ENCODE data around the gene NRIP1. TPM values are rescaled to one million over a fixed set of nuclear protein-coding genes. Genes with fewer than 3 reads are reported as not detected.

NRIP1 gene
- total RNA-seq, 1 experiment from 2014 or later = 19.1 TPM

- in situ Hi-C loops (cut with HindIII; ENCODE audit: low pct_unique_long_range_greater_than_20kb, low sequenced_read_pairs) = no loop called here
- no peak for TF ChIP-seq REST (IDR thresholded peaks at IDR 0.05; ENCODE audit: insufficient read depth in 1 of 2, low read depth in 2 of 2, low read length in 1 of 2)
- no peak for TF ChIP-seq TCF7L2 (IDR thresholded peaks at IDR 0.05; ENCODE audit: low read depth, low read length)
- TF ChIP-seq SIN3A (IDR thresholded peaks at IDR 0.05; ENCODE audit: borderline replicate concordance, insufficient read depth, low read depth, low read length) = no peak
- no peak for TF ChIP-seq CTCF (IDR thresholded peaks at IDR 0.05)
- no peak for TF ChIP-seq POLR2AphosphoS5 (IDR thresholded peaks at IDR 0.05; ENCODE audit: low read depth, low read length)
- Histone ChIP-seq H3K27ac (ENCODE audit: low read length) (no peak overlapping the region), H3K4me3 (ENCODE audit: low read depth in 2 of 2, low read length in 2 of 2) (no peak overlapping the region), H3K27me3 (ENCODE audit: control insufficient read depth, insufficient read depth, low read length) (no peaks in the 10 kb centered on the region), H3K36me3 (ENCODE audit: control insufficient read depth, insufficient read depth, low read length) (no peaks in the 10 kb centered on the region), H3K4me1 (ENCODE audit: control insufficient read depth, insufficient read depth, low read length) (no peaks in the 10 kb centered on the region), H3K9me3 (ENCODE audit: control insufficient read depth, insufficient read depth, low read depth, low read length) (no peaks in the 10 kb centered on the region)
- ChIA-PET POLR2A (no interaction called here), CTCF (no interaction called here)
- intact Hi-C loops (cut with micrococcal nuclease; ENCODE audit: unreplicated experiment) = no loop called here
- ATAC-seq (no peak), DNase-seq (ENCODE audit: low read depth, low spot score) (no peak)
- no TSS peak for BruUV-seq (replicated peaks)
Observed at GRCh38 chr21:14926186-14926585, 138.6 kb downstream of the NRIP1 start.

DNA sequence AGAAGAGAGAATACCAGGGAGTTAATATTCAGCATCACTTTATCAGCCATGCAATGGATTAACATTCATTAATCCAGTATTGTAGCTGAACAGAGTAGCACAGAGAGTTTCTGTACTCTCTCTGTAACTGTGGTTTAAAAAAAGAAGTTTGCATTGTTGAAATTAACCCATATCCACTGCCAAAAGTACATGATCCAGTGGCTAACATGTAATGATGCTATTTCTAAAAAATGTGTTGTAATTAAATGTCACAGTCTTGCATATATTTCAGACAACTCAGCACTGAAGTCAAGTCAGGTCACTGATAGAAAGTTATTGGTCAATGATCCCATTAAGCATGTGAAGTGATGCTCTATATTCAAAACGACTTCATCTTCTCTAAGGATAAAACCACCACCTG is 141.3 kb downstream of the NRIP1 start:
- Histone ChIP-seq H3K27me3 (ENCODE audit: control insufficient read depth, insufficient read depth, low read length) (no peaks in the 10 kb centered on the region), H3K4me1 (ENCODE audit: control insufficient read depth, insufficient read depth, low read length) (no peaks in the 10 kb centered on the region), H3K36me3 (ENCODE audit: control insufficient read depth, insufficient read depth, low read length) (no peaks in the 10 kb centered on the region), H3K9me3 (ENCODE audit: control insufficient read depth, insufficient read depth, low read depth, low read length) (no peaks in the 10 kb centered on the region), H3K27ac (ENCODE audit: low read length) (no peak overlapping the region), H3K4me3 (ENCODE audit: low read depth in 2 of 2, low read length in 2 of 2) (no peak overlapping the region)
- TF ChIP-seq TCF7L2 (IDR thresholded peaks at IDR 0.05; ENCODE audit: low read depth, low read length) = no peak
- TF ChIP-seq CTCF (IDR thresholded peaks at IDR 0.05) = no peak
- no peak for TF ChIP-seq POLR2AphosphoS5 (IDR thresholded peaks at IDR 0.05; ENCODE audit: low read depth, low read length)
- TF ChIP-seq REST (IDR thresholded peaks at IDR 0.05; ENCODE audit: insufficient read depth in 1 of 2, low read depth in 2 of 2, low read length in 1 of 2) = no peak
- TF ChIP-seq SIN3A (IDR thresholded peaks at IDR 0.05; ENCODE audit: borderline replicate concordance, insufficient read depth, low read depth, low read length) = no peak
- ATAC-seq (no peak), DNase-seq (ENCODE audit: low read depth, low spot score) (no peak)
- in situ Hi-C loops (cut with HindIII; ENCODE audit: low pct_unique_long_range_greater_than_20kb, low sequenced_read_pairs) (no loop called here), intact Hi-C loops (cut with micrococcal nuclease; ENCODE audit: unreplicated experiment) (no loop called here)
- ChIA-PET POLR2A (no interaction called here), CTCF (no interaction called here)
- BruUV-seq (replicated peaks) = no TSS peak
